Stimulated activated CD8-positive, alpha-beta memory T cell treated with anti-CD3 and anti-CD28 coated beads, Interleukin-12 subunit alpha, Interleukin-12 subunit beta, amount 100 ng/mL, for 24 hours (primary cell): ENCODE data around the gene RNASEH2B.

Experiments
- DNase-seq: peaks from one replicate; pipeline ENCODE4 v3.0.0-alpha.2; 2020; ENCODE audit errors: extremely low read depth

RNASEH2B gene, protein sequence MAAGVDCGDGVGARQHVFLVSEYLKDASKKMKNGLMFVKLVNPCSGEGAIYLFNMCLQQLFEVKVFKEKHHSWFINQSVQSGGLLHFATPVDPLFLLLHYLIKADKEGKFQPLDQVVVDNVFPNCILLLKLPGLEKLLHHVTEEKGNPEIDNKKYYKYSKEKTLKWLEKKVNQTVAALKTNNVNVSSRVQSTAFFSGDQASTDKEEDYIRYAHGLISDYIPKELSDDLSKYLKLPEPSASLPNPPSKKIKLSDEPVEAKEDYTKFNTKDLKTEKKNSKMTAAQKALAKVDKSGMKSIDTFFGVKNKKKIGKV

DNA sequence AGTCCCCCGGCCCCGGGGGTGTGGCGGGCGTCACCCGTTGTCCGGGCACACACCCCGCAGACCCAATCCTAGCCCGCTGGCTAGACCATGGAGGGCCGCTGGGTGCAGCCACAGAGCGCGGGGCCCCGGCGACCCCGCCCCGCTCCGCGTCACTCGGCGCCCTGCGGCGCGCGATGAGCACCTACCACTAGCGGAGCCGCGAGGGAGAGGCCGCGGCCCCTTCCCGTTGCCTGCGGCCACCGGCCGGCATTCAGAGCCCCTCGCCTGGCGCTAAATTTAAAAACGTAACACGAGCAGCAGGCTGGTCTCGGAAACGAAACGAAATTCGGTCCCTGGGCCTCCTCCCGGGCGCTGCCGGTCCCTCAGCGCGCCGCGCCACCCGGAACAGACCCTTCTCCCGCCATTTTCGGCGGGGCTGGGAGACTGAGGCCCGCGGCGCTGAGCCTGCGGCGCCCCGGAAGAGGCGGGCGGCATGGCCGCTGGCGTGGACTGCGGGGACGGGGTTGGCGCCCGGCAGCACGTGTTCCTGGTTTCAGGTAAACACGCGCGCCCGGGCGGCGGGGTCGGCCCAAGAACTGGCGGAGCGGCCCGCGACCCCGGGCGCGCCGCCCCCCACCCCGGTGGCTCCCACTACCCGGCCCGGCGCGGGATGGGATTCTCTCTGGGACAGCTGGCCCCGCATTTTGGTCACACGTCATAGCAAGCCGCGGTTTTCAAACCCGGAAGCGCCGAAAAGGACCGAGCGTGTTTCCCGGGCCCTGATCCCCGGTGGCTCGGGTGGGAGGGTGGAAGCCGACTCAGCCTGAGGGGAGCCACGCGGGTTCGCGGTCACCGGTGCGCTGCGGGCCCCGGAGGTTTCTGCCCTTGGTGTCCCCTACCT is at the start of gene RNASEH2B:
RNASEH2B (plus strand) TSS at position 187 of the 880 bp plus-strand sequence; CDS start at position 473, 286 bp downstream.
- DNase-seq: peak; percentile 39

DNA sequence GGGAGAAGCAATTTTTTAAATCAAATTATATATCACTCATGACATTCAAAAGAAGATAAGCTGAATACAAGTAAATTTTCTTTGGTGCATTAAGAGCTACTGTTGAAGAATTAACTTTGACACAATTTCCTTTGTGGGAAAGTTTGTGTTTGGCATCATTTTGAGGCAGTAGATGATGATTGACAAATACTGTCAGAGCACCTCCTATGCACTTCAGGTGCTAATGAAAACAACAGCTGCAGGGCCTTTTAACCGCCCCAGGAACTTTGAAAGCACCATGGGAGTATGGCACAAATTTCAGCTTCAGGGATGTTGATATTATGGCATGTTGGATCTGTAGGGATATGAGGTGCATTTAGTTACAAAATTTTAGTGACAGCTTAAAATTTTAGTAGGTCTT is 45.1 kb upstream of the RNASEH2B start:
- DNase-seq: no peak

DNA sequence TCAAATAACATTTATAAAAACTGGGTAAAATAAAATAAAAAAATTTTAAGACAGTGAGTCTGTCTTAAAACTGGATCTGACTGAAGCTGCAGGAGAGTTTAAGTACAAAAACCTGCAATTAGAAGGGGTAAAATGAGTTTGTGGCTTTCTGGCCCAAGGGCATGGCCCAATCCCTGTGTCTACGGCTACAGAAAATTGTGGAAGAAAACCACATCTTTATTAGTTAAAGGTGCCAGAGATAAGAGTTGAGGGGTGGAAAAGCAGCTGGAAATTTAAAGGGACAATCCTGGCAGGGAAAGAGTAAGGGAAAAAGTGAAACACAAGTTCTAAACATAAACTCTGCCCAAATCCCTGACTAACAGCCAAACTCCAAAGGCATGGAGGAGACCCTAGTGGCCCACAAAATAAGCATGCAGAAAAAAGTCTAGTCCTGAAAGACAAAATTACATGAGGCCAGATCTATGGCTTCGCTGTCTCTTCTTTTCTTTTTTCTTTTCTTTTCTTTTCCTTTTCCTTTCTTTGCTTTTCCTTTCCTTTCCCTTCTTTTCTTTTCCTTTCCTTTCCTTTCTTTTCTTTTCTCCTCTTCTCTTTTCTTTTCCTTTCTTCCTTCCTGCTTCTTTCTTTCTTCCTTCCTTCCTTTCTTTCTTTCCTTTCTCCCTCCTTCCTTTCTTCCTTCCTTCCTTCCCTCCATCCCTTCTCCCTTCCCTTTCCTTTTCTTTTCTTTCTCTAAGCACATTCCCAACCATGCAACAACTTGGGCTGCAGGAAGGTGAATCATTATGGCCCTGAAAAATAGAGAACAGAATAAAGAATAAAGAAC is 42.6 kb upstream of the RNASEH2B start:
- DNase-seq: no peak

DNA sequence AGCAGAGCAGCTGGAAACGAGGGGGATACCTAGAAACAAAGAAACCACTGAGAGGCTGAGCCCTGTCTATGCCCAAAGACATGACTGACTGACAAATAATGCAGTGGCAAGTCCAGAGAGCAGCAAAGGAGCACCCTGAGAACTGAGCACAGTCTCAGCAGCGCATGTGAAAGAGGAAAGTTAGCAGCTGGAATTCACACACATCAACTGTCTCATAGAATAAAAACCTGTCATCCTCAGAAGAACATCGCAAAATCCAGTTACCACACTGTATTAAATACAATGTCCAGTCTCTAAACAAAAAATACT is 42.0 kb upstream of the RNASEH2B start:
- no peak for DNase-seq

DNA sequence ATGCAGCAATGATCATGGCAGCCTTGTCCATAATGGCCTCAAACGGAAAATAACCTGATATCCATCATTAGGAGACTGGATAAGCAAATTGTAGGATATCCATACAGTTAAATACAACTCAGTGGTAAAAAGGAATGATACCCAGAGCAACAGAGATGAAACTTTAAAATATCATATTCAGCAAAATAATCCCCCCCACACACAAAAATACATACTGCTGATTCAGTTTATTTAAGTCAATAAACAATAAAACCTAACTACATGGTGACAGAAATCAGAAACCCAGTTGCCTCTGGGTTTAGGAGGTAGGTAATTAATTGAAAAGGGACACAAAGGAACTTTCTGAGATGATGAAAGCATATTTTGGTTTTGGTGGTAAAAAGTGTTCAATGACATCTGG is 38.2 kb upstream of the RNASEH2B start:
- DNase-seq: no peak

DNA sequence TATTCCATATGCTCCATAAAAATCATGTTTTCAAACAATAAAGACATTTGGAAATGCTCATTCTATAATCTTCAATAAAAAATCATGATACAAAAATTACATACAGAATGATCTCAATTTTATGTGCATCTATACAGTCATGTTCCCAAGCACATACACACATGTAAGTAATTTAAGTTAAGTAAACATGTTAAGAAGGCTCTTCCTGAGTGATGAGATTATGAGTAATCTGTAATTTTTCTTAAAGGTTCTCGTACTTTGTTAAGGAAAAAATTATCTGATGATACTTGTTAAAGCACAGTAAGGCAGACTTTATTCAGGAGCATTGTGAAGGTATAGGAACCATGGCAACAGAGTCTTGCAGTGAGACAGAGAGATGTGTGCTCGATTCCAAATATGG is 36.1 kb upstream of the RNASEH2B start:
- no peak for DNase-seq

DNA sequence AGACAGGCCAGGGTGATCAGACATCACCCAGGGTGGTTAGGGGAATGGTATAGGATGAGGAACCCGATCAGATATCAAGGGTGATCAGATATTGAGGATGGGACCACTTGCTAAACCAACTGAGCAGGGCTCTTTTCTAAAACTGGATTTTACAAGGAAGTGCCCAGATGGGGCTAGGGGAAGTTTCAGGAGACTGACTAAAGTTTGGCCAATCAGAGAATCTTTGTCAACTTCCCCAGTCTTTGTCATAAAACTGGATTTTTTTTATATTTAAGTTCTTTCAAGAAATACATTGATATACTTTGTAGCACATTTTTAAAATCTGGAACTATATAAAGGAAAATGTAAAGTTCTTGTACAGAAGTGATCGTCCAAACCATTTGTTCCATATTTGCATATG is 35.6 kb upstream of the RNASEH2B start:
- no peak for DNase-seq

DNA sequence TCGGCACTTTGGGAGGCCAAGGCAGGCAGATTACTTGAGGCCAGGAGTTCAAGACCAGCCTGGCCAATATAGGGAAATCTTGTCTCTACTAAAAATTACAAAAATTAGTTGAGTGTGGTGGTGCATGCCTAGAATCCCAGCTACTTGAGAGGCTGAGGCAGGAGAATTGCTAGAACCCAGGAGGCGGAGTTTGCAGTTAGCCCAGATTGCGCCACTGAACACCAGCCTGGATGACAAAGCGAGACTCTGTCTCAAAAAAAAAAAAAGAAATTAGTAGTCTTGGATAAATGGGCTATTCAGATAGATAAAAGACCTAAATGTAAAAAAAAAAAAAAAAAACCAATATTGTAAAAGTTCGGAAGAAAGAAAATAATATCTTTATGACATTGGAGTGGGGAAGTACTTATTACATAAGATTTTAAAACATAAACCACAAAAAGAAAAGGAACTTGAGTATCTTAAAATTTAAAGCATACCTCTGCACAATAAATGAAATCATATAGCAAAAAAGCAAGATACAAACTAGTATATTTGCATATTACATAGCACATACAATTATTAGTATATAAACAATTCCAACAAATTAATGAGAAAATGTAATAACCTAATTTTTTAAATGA is 26.7 kb upstream of the RNASEH2B start:
- no peak for DNase-seq

DNA sequence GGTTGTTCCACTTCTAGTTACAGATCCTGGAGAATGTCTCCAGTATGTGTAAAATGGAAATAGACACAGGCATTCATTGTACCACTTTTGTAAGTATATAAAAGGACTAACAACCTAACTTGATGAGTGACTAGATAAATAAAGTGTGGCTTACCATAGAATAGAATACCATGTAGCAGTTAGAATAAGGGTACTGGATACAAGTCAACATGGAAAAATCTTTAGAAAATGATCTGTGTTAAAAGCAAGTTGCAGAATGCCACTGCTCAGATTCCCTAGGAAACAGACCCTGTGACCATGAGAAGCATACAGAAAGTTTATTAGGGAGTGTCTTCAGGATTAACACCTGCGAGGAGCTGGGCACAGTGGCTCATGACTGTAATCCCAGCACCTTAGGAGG is 25.9 kb upstream of the RNASEH2B start:
- no peak for DNase-seq

DNA sequence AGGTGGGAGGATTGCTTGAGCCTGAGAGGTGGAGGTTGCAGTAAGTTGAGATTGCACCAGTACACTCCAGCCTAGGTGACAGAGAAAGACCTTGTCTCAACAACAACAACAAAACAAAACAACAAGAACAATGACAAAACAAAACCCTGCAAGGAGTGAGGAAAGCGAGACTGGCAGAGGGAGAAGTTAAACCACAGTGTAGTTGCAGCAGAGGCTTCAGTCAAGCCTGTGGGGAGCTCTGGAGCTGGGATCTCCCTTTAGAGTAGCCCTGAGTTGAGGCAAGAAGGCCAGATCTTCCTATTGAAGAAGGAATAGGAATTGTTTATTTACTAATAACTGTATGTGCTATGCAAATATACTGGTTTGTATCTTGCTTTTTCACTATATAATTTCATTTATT is 25.3 kb upstream of the RNASEH2B start:
- no peak for DNase-seq

DNA sequence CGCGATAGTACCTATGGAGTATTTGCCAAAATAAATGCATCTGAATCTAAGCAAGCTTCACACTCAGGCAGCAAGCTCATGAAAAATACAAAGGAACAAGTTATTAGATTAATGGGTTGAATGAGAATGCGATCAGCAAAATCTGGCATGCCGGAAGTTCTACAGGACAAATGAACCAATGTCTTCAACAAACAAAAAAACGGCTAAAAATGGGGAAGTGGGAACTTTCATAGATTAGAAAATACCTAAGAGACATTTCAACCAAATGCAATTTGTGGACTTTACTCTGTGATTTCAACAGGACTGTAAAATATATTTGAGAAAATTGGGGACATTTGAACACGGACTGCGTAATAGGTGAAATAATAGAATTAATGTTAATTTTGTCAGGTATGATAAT is 22.4 kb upstream of the RNASEH2B start:
- DNase-seq: no peak

DNA sequence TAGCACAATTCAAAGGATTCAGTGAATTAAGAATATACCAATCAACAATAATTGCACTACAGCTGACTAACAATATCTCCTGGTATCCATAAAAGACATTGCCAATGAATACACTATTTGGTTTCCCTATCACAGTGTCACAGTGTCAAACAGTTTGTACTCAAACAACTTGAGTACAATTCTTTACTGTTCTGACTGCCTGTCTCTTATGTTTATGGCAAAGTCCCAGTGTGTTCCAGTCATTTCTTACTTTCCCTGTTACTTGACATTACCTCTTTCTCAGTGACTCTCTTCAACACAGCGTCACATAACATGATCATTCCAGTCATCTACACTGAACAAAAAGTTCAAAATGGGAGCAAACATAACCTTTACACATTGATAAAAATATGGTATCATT is 21.2 kb upstream of the RNASEH2B start:
- DNase-seq: no peak

DNA sequence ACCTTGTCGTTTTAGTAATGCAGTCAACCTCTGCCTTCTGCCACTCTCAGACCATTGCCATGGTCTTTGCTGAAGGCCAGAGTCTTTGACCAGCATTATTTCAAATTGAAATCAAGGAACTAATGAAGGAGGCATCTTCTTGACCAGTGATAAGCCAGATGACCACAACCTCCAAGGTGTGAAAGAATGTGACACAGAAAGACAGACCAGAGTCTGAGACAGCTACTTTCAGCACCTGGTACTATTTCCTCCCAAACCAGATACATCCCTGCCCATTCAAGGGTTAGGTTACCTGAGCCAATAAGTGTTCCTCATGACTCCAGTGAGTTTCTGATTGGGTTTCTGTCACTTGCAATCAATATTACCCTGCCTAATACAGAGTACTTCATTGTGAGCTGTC is 20.3 kb upstream of the RNASEH2B start:
- DNase-seq: no peak

DNA sequence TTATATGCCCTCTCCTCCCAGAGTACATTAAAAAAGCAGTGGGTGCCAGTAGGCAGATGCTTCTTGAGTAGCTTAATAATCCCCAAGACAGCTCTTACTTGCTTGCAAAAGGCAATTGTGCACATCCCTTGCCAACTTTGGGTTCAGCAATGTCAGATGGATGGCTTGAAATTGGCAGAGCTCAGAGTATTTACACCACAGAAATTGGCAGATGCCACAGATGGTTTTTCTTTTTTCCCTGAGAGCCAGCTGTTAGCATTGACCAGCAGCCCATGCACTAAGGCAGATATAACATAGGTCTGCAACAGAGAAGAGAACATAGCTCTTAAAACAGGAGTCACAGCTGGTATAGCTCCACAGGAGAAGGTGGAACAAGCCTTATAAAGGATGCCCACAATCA is 18.4 kb upstream of the RNASEH2B start:
- no peak for DNase-seq

DNA sequence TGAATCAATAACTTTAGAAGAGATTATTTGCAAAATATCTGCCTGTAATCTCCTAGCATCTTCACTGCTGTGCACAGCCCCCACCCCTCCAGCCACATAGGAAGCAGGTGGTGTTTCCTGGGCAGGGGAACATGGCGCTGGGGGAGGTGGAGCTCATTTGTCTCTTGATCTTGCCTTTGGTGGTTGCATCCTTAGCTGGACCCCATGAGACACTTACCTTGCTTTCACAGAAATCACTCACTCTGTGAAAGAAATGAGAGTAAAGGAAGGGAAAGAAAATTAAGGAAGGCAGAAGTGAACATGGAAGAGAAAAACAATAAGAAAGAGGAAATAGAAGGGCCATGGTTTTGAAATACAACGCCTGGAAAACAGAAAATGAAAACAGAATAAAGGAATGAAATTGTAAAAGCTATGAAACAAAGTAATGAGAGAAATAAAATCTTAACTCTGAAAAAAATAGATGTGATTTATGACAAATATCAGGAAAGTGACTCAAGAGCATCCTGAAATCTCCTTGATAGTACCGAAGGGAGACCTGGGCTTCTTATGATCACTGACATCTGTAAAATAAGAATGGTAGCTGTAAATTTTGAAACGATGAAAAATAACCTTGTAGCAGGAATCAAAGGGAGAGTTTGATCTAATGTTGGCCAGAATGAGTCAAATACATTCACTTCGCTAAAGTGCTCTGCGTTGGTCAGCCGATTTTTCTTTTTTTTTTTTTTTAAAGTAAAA is 17.2 kb upstream of the RNASEH2B start:
- DNase-seq: no peak

DNA sequence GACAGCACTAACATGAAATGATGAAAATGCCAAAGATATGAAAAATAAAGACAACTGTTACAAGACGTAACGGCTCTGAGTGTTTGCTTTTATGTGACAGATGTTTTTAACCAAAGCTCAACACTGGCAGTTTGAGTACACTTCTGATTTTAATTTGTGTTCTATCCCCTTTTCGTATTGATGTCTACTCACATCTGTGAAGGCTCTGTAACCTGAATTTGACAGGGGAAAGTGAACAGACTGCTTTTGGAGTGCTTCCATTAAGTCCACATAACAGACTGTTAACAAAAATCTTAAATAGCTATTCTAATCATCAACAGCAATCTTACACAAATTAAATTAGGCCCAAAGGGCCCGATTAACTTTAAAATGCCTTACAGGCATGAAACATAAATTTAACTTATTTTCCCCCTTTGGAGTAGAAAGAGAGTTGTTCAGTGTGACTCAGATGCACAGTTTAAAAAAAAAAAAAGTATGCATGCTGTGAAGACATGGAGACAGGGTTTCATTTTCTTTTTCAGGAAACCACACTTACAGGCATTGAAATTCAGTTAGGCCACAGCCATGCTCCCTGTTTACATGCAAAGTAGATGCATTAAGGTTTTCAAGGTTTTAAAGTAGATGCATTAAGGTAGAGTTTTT is 16.3 kb upstream of the RNASEH2B start:
- DNase-seq: no peak

DNA sequence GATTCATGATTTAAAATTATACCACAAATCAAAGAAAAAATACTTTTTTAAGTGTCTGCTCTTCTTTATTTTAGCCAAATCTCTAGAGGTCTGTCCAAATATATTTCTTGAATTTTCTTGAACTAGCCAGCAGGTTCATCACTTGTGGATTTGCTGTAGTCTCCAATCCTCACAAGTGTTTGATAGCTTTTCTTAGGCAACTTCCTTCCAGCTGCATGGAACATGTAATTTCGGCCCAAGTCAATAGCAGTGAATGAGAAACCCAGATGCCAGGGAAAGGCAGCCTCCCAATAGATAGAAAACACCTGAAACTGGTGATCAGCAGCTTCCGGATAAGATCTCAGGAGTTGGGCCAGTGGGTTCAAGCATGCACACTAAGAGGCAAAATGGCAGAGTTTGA is 15.6 kb upstream of the RNASEH2B start:
- DNase-seq: no peak

DNA sequence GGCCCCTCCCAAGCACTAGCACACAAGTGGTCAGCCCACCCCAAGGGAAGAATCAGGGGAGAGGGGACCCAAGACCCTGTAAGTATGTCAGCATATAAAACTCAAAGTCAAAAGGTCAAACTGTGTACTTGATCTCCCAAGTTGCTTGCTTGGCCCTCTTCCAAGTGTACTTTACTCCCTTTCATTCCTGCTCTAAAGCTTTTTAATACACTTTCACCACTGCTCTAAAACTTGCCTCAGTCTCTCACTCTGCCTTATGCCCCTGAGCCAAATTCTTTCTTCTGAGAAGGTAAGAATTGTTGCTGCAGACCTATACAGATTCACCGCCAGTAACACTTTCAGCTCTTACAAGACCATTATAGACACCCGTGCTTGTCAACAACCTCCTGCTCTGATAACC is 15.1 kb upstream of the RNASEH2B start:
- no peak for DNase-seq

DNA sequence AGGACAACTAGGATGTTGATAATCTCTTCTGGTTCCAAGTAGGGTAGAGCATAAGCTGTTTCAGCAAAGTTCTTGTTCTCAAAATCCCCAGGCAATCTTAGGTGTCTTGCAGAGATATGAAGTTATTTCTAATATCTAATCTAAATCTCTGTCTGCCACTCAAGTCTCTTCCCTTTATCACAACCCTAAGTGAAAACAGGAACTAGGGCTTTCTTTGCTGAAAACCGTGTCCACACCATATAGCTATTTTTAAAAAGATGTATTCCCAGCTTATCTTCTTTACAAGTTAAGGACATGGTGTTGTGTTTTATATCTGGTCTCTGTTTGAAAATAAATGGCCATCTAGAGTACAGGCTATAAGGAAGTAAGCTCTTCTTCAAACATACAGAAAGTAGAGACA is 11.3 kb upstream of the RNASEH2B start:
- DNase-seq: no peak

DNA sequence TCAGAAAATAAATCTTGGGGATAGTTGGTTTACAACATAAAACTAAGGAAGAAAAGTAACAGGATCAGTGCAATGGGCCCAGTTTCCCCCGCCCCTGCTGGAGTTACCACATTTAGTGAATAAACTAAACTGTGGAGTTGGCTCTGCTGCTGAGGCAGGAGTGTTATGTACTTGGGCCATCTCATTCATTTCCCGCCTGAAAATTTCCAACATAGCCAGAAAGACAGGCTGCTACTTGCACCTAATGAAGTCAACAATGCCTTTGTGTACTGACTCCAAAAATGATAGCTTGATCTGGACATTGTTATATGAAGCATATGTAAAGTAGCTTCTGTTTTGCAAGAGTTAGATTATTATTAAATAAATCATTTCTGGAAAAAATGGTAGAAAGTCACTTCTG is 7.9 kb upstream of the RNASEH2B start:
- no peak for DNase-seq

DNA sequence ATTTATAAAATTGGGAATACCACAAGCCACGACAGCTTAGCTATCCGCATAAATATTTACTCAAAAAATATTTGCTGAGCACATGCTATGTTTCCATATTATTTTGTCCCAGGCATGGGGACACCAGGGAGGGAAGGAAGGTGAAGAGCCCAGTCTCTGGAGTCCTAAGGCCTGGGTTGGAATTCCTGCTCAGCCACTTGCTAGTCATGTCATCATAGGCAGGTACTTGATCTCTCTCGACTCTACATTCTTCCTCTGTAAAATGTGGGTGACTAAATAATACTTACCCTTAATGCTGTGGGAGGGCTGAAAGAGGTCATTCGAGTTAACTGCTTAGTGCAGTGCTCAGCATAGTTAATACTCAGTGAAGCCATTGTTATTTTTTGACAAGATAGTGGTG is 4.3 kb upstream of the RNASEH2B start:
- no peak for DNase-seq
